Activated CD4-positive, alpha-beta T cell treated with anti-CD3 and anti-CD28 coated beads, Interleukin-2, amount 50 U/mL, for 24 hours (primary cell): ENCODE results near the gene MYL6B.
"Not testable (repeated sequence)": the region's sequence is repeated elsewhere in the genome, so short reads cannot be mapped to it uniquely, and the experiment has no call there.

Experiments used
- DNase-seq, 2 donors: peaks; one replicate each; pipeline ENCODE4 v3.0.0-alpha.2; 2020; ENCODE audit warnings: low read depth in 1 of 2, low spot score in 1 of 2

MYL6B gene

DNA sequence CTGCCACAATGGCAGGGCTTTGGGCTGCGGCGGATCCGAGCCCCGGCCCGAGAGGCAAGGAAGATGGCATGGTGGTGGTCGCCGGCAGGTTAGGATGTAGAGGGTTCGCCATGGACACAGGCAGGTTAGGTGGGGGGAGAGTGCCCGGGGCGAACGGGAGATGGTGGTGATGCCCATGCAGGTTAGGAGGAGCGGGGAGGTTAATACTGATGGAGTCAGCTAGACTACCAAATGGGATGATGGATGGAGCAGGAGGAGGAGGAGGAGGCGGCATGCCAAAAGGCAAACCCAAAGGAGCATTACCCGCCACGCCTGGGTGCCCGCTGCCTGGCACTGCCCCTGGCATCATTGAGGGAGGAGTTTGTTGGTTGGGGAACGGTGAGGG lies 11.9 kb downstream of the MYL6B start:
- DNase-seq, result no peak

DNA sequence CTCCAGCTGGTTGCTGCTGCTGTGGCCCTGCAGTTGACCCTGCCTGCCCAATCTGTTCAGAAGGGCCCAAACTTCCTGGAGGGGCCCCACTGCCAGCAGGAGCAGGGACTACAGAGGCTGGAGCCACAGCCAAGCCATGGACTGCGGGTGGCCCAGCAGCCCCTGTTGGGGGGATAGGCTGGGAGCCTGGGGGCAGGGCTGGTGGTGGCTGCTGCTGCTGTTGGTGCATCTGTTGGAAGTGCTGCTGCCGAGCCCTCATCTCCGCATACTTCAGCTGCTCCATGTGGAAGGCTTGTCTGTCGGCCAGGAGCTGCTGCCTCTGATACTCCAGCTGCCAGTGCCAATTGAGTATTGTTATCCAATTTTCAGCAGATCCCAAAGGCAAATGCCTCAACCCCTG lies 13.0 kb downstream of the MYL6B start:
- no peak for DNase-seq

DNA sequence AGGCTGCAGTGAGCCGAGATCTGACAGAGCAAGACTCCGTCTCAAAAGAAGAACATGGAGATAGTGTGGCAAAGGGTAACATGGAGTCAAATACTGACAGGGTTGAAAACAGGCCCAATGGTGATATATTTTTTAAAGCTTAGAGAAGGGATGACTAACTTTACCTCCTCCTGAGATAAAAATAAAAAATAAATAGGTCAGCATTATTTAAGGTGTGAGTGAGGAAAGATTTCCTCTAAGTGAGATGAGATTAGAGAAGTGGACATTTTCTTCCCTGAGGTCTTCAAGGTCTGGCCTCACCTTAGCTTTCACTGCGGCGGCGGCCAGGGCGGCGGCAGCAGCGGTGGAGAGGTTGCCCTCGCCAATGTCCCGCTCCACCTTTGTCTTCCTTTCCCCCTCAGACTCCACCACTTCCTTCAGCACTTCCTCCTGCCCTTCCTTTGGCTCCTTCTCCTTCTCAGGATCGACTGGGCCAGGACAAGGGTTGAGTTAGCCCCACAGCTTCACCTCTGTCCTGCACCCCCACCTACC lies 16.9 kb downstream of the MYL6B start:
- no peak for DNase-seq

DNA sequence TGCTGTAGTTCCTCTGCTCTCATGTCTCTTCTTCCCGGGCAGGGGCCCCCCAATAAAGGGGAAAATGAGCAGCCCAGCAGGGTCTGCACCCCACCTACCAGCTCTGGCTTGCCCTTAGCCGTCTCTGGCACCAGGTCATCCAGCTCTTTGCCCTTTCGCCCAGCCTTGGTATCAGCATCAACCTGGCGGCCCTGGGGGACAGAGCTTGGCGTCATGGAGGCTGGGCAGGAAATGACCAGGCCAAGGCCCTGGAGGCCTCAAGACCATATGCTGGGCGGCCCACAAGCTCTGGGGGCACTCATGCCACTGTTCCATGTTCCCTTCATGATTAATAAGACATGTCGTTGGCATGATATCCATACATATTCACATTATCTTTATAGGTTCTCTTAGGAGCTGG lies 20.5 kb downstream of the MYL6B start:
- DNase-seq, result no peak

DNA sequence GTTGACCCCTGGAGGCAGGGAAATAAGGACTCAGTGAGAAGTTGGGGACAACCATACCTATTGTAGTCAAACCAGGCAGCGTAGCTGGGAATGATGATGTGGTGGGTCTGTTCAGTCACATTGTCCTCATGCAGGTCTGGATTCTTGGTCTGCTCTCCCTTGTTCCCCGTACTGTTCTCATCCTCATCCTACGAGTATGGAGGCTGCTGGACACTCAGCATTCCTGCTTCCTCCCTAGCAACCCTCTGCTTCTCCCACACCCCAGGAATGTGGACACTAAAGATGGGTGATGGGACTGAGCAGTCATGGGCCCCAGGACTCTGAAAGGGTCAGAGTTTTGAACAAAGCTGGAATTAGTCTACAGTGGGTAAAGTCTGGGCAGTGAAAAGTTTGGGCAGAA lies 26.0 kb downstream of the MYL6B start:
- no peak for DNase-seq

DNA sequence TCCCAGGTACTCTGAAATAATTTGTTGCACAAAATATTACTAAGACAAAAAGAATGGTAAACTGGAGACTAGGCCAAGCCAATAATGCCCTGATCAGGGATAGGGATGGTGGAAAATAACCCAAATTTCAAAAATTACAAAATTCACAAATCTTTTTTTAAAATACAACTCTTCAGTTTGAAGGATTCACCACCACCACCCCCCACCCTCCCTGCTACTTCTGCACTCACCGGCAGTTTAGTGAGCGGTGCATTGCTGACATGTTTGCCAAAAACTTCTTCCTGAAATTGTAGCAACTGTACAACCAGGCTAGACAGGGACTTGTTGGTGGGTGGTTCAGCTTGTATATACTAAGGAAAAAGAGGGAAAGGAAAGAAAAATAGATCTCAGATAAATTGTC lies 34.6 kb downstream of the MYL6B start:
- DNase-seq, result no peak

DNA sequence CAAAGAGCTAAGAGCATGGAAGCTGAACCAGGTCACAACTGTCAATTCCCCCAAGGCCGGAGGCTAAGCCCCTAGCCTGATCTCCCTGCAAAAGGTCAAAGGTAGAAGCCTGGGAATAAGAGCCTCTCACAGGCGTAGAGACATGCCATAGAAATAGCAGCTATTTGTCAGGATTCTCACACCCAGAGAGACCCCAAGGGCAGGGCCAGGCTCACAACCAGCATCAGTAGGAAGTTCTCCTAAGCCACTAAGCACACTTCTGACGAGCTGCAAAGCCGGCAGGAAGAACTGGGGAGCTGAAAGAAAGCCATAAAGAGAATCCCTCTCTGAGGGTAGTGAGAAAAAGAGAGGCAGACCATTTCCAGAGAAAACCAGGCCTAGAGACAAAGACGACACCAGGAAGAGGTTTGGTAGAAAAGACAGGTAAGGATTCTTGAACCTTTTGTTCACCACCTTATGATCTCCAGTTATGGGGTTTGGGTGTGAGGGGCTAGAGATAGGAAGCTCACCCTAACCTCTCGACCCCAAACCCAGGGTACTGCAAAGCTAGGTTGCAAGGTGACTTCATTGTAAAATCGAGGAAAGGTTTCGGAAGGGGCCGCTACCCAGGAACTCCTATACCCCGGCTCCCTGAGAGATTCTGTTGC lies 35.9 kb downstream of the MYL6B start:
- DNase-seq, result no peak

DNA sequence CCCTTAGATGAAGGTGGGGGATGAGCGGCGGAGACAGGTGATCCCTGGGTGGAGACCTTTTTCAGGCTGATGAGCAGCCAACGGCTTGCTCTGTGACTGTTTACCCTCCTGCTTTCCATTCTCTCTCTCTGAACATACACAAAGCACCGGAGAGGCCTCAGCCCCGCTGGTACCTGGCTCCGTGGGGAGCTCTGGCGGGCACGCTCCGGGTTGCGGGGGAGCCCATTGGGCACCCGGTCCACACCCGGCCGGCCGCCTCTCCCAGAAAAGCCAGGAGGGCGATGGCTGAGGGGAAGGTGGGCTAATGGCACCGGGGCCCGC lies 36.4 kb downstream of the MYL6B start:
- DNase-seq, result no peak

DNA sequence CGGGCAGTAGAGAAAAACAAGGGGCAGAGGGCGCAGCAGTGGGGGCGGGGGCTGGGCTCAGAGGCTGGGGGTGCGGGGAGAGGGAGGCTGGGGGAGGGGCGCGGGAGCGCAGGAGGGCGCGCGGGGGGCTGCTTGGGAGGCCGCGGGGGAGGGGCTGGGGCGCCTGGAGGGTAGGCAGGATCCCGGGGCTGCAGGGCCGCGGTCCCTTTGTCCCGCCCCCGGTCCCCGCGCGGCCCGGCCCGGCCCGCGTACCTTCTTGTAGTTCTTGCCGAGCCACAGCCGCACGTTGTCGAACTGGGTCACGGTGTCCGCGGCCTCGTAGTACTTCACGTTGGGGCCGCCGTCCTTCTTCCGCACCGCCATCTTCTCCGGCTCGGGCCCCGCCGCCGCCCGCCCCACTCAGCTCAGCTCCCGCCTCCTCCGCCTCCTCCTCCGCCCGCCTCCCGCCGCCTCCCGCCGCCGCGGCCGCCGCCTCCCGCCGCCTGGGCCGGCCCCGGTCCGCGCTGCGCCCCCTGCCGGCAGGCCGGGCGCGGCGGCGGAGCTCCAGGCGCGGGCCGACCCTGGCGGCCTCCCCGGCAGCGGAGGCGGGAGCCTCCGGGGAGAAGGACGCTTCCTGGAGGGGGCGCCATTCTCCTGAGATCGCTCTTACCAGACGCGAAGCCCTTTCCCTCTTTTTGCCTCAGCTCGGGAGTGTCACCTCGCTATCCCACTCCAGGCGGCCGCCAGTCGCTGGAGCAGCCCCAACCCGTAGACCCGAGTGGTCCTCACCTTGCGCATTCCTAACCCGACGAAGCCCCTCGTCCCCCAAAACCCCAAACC lies 36.9 kb downstream of the MYL6B start, which contains the start of gene SMARCC2:
TSS of gene SMARCC2 (minus strand) at position 385 of the 819 bp plus-strand sequence. CDS start at position 363, 22 bp downstream.
- peak; percentile 67 to 73 for DNase-seq

DNA sequence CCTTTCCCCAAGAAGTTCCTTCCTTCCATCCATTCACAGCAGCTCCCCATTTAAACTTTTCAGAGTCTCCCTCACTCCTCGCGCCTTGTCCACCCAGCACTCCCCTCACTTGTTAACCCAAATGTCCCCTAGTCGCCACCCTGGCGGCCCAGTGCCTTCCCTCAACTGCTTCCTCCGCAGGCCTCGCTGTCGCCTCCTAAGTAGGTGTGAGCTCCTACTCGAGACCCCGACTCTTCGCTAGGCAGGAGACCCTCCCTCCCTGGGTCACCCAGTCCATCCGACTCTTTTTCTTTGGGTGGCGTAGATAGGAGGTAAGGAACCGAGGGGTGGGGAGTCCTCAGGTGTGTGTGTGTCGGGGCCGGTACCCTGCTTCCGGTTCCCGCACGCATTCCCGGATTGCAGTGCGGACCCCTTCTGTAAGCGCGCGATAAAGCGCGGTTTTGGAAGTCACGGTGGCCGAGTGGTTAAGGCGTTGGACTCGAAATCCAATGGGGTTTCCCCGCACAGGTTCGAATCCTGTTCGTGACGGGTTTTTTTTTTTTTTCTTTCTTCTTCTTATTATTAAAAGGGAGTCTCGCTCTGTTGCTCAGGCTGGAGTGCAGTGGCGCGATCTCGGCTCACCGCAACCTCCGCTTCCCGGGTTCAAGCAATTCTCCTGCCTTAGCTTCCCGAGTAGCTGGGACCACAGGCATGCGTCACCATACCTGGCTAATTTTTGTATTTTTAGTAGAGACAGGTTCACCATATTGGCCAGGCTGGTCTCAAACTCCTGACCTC lies 37.7 kb downstream of the MYL6B start:
- DNase-seq, result peak; percentile 89 to 93

DNA sequence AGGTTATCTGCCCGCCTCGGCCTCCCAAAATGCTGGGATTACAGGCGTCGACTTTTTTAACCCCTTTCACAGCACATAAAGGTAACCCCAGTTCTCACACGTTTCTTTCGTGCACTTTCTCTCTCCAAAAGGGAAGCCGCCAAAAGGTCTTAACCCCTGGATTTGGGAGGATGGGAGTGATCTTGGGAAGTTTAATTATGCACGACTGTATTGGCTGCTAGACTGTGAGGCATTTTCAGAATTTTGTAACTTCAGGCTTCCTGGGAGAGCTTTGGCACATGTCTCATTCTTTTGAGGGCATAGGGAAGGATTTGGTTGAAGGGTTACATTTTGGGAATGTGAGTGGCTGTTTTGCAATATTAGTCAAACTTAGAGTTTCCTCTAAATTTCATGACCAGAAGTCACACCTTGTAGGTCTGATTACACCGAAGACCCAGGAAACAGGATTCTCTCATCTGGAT lies 38.3 kb downstream of the MYL6B start:
- no peak for DNase-seq

DNA sequence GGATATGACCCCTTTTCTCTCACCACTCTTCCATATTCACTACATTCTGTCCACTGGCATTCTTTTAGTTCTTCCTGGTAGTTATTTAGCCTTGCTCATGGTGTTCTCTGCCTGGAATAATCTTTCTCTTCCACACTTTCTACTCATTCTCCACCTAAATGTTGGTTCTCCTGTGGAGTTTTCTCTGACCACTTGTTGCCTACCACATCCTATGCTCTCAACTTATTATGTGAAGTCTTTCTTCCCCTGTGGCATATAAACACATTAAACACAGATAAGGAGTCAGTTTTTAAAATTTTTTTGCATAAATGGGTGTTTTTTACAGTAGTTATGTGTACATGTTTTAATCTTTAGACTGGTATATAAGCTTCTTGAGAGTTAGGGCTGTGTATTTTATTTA lies 40.2 kb downstream of the MYL6B start:
- no peak for DNase-seq

DNA sequence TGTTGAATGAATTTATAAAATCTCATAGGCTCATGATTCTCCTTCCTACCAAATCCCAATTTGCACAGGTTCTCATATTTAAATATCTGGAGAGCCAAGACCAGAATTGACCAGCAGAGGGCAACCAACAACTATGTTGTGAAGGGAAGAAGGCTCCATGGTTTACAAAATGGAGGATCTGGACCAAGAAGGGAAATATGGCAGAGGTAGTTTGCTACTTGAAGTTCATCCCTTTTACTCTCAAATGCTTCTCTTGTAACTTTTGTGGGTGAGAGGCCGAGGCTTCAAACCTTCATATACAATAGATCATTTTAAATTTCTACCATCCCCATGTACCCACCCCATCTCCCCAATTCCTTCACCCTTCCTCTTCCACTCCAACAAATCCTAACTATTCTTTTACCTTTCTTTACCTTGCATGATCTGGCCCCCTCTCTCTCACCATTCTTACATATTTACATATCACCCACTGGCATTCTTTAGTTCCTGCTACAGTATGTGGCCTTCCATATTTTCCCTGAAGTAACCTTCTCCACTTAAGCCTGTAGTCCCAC lies 40.7 kb downstream of the MYL6B start:
- DNase-seq, result peak in 1 of 2 donors; percentile 76

DNA sequence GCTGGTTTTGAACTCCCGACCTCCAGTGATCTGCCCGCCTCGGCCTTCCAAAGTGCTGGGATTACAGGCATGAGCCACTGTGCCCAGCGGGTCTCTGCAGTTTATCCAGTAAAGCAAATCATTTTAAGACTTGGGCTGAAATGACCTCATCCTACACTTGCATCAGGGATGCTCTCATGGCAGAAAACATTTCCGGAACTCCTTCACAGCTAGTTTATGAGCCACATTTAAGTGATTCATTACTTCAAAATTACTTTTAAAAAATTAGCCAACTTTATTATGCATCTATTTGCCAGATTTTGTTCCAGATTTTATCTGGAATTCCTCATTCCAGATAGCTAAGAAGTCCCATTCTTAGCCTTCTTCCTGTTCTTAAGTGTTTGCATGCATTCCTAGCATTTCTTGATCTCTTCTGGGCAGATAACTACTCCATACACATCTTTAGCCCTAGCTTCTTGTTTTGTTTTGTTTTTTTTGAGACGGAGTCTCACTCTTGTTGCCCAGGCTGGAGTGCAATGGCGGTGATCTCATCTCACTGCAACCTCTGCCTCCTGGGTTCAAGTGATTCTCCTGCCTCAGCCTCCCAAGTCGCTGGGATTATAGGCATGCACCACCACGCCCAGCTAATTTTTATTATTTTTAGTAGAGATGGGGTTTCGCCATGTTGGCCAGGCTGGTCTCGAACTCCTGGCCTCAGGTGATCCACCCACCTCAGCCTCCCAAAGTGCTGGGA lies 44.6 kb downstream of the MYL6B start:
- DNase-seq, result not testable (repeated sequence)

DNA sequence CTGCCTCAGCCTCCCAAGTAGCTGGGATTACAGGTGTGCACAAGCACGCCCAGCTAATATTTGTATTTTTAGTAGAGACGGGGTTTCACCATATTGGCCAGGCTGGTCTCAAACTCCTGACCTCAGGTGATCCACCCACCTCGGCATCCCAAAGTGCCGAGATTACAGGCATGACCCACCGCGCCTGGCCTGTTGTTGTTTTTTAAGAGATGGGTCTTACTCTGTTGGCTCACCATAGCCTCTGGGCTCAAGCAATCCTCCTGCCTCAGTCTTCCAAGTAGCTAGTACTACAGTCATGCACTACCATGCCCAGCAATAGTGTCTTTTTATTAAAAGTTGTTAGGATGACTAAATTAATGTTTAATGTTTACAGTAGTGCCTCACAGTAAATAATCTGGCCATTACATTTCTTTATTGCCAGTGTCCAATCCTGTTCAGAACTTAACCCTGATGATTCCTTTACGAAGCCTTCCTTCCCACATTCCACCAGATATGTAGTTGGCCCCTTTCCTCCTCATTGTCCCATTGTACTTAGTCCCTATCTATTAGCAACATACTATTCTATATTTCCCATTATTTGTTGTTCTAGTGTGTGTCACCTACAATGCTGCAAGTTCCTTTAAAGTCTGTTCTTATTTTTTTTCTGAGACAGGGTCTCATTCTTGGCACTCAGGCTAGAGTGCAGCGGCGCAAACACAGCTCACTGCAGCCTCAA lies 45.7 kb downstream of the MYL6B start:
- no peak for DNase-seq

DNA sequence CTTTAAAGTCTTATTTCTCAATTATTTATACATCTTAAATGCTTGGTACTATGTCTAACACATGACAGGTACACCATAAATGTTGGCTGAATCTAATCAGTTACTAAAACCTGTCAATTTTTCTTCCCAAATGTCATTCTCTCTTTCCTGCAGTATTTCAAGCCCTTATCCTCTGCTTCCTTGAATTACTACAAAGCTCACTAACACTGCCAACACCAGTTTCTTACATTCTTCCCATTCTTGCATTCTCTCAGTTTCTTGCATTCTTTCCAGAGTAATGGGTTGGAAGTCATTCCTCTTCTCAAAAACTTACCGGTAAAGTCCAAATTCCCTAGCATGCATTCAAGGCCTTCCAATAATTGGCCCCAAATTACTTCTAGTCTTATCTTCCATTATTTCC lies 46.4 kb downstream of the MYL6B start:
- DNase-seq, result no peak

DNA sequence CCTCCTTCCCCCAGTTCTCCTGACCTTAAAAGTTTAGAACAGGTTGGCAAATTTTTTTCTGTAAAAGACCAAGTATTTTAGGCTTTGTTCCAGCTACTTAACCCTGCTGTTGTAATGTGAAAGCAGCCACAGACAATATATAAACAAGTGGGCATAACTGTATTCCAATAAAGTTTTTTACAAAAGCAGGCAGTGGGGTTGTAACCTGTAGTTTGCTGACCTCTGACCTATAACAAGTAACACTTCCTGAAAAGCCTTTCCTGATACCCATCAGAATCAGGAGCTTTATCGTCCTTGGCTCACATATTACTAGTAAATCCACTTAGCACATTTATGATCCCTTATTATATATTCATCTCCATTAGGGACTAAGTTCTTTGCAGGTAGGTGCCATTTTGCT lies 50.0 kb downstream of the MYL6B start:
- DNase-seq, result no peak

DNA sequence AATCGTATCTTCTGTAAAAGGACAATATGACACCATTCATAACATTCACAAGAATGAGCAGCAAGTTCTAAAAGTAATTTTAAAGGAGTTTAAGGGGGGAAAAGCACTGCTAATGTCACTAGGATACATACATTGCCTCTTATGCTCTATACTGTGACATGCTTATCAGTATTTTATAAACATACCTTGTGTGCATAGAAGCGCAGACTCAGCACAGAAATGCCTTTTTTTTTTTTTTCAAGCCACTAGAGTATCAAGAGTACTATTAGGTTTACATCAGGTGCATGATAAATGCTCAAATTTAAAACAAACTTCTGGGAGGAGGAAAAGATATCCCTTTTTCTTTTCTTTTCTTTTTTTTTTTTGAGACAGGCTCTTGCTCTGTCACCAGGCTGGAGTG lies 50.5 kb downstream of the MYL6B start:
- DNase-seq, result no peak

DNA sequence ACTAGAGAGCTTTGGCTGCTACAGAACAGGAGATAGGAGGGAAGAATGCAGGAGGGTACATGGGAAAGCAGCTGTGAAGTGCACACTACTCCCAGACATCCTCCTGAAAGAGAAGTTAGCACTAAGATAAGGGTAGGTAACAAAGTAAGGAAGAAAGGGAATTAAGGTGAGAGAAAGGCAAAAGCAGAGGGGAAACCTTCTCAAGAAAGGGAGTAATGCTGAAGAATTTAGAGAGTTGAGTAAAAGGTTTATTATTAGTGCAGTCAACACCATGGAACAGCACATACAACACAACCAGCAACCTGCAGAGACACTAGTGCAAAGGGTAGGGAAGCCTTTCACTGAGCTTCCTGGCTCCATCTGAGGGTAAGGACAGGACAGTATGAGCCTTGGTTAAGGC lies 51.9 kb downstream of the MYL6B start:
- no peak for DNase-seq

DNA sequence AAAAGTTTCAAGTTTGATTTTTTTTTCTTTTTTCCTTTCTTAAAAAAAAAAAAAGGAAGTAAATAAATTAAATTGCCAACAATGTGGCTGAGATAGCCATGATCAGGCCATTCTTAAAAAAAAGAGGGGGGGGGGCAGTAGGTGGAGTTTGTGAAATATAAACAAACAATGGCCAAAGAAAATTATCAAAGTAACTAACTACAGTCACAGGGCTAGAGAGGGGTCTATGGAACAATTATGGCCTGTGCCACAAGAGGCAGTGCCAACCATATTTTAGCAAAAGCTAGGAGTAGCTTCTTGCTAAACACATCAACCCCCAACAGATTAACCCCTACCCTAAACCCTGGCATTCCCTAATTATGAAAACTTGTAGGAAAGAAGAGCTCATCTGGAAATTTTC lies 53.1 kb downstream of the MYL6B start:
- no peak for DNase-seq
